Spleen (tissue), 7 donors: ENCODE measurements around the gene EID3.

Source experiments
- POLR2A ChIP-seq, 3 donors: fragments of 450-650 bp; IDR thresholded peaks; one replicate each; pipeline ENCODE4 v1.5.1; 2017; ENCODE audit warnings: antibody characterized with exemption in 3 of 3, mild to moderate bottlenecking in 1 of 3
- POLR2AphosphoS5 ChIP-seq, 3 donors: sonication (generic); formaldehyde crosslinking; IDR thresholded peaks; one replicate each; pipeline ENCODE4 v1.5.1; 2017; ENCODE audit warnings: antibody characterized with exemption in 3 of 3
- TF ChIP-seq, protein P1 (sequence below), 11 experiments: fragments of 200-600 bp in 7 of 11; fragments of 450-650 bp in 4 of 11; sonication (generic) in 4 of 11; IDR thresholded peaks in 8 of 11; conservative IDR thresholded peaks in 3 of 11; 1 replicate in 7 of 11; 2 replicates in 4 of 11; pipeline versions ENCODE4 v1.4.0 to v1.8.0; 2016 to 2021; ENCODE audit warnings: antibody characterized with exemption in 11 of 11, inconsistent platforms in 4 of 11, mild to moderate bottlenecking in 1 of 11
- donor health status: DM: no; HTN: no; CAD: no; lungs with moderate emphysema.
- donor health status: DM: no; HTN: no; CAD: no.
- donor health status: DM: no; HTN: no; CAD: no.

DNA sequence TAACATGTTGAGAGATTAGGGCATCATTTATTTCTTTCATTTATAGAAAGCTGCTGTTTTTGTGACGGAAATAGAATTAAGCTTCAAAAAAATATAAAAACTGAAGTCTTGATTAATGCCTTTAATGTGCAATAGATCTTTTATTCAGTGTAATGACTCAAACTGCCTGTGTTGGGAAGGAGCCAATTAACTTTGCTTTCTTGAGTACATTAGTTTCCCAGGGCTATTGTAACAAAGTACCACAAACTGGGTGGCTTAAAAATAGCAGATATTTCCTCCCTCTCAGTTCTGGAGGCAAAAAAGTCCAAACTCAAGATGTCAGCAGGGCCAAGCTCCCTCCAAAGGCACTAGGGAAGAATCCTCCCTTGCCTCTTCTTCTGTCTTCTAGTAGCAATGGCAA lies 36.6 kb downstream of the EID3 start:
- TF ChIP-seq, protein P1, sequence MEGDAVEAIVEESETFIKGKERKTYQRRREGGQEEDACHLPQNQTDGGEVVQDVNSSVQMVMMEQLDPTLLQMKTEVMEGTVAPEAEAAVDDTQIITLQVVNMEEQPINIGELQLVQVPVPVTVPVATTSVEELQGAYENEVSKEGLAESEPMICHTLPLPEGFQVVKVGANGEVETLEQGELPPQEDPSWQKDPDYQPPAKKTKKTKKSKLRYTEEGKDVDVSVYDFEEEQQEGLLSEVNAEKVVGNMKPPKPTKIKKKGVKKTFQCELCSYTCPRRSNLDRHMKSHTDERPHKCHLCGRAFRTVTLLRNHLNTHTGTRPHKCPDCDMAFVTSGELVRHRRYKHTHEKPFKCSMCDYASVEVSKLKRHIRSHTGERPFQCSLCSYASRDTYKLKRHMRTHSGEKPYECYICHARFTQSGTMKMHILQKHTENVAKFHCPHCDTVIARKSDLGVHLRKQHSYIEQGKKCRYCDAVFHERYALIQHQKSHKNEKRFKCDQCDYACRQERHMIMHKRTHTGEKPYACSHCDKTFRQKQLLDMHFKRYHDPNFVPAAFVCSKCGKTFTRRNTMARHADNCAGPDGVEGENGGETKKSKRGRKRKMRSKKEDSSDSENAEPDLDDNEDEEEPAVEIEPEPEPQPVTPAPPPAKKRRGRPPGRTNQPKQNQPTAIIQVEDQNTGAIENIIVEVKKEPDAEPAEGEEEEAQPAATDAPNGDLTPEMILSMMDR (IDR thresholded peaks at IDR 0.05 in 8 of 11, conservative IDR thresholded peaks at IDR 0.05 in 3 of 11) = no peak
- no peak for TF ChIP-seq POLR2A (IDR thresholded peaks at IDR 0.05)
- no peak for TF ChIP-seq POLR2AphosphoS5 (IDR thresholded peaks at IDR 0.05)
